Uterus (tissue), 2 donors: ENCODE measurements around the gene TPGS2.

Experiments used
- POLR2A ChIP-seq, 2 donors: fragments of 450-650 bp; IDR thresholded peaks; one replicate each; pipeline ENCODE4 v1.6.1; 2016; ENCODE audit warnings: antibody characterized with exemption in 2 of 2, mild to moderate bottlenecking in 1 of 2, moderate library complexity in 1 of 2
- TF ChIP-seq, protein P1 (sequence below), 4 experiments: fragments of 200-600 bp in 2 of 4; fragments of 450-650 bp in 2 of 4; sonication (generic) in 2 of 4; IDR thresholded peaks; one replicate each; pipeline ENCODE4 v1.5.1; 2016 to 2019; ENCODE audit warnings: antibody characterized with exemption in 4 of 4, mild to moderate bottlenecking in 2 of 4, moderate library complexity in 1 of 4

DNA sequence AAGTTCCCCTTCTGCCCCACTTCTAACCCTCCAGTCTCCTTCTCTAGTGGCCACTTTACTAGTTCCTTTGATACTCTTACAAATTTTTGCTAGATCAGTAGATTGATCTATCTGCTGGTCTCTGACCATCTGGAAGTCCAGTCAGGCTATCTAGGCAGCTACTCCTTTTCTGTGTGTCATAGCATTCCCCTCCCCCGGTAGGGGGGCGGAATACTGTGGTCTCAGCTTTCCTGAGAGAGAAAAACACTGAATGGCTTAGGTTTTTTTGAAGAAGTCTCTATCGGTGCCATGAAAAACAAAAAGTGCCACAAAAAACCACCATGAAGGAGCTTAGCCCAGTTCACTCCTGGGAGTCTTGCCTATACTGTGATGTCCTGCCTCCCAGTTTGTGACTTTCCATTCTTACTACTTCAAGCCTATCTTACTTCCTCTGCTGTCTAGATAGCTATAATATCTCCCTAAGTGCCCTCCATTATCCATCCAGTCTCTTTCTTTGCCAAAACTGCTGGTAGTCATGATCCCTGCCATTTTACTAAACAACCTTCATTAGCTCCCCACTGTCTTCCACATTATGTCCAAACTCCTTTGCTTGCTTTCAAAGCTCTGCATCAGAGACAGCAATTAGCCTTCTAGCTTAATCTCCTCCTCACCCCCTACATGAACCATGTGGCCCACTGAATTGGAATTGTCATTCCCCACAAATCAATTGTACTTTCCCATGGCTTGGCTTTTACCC is 29.9 kb downstream of the TPGS2 start:
- TF ChIP-seq, protein P1, sequence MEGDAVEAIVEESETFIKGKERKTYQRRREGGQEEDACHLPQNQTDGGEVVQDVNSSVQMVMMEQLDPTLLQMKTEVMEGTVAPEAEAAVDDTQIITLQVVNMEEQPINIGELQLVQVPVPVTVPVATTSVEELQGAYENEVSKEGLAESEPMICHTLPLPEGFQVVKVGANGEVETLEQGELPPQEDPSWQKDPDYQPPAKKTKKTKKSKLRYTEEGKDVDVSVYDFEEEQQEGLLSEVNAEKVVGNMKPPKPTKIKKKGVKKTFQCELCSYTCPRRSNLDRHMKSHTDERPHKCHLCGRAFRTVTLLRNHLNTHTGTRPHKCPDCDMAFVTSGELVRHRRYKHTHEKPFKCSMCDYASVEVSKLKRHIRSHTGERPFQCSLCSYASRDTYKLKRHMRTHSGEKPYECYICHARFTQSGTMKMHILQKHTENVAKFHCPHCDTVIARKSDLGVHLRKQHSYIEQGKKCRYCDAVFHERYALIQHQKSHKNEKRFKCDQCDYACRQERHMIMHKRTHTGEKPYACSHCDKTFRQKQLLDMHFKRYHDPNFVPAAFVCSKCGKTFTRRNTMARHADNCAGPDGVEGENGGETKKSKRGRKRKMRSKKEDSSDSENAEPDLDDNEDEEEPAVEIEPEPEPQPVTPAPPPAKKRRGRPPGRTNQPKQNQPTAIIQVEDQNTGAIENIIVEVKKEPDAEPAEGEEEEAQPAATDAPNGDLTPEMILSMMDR (IDR thresholded peaks at IDR 0.05): no peak
- TF ChIP-seq POLR2A (IDR thresholded peaks at IDR 0.05): no peak
